Measurements from ENCODE around the gene DAW1.
A peak's percentile ranks its signal among the peaks of the same experiment; 100 is the strongest.

DNA sequence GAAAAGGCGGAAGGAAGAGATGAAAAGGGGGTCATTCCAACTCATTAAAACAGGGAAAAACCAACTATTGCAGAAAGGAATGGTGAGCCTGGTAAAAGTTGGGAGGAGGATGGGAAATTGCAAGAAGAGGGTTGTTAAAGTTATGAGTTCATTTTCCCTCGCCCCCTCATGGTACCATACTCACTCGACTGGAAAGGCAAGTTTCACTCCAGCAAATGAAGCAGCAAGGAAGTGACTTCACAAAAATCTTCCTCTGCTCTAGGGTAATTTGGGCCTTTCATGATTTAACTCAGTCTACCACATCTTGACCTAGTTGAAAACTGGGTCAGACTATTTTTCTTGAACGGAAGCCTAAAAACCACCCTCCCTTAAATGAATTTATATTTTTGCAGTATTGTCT is 22.8 kb upstream of the DAW1 start:
- TF ChIP-seq, protein P1, sequence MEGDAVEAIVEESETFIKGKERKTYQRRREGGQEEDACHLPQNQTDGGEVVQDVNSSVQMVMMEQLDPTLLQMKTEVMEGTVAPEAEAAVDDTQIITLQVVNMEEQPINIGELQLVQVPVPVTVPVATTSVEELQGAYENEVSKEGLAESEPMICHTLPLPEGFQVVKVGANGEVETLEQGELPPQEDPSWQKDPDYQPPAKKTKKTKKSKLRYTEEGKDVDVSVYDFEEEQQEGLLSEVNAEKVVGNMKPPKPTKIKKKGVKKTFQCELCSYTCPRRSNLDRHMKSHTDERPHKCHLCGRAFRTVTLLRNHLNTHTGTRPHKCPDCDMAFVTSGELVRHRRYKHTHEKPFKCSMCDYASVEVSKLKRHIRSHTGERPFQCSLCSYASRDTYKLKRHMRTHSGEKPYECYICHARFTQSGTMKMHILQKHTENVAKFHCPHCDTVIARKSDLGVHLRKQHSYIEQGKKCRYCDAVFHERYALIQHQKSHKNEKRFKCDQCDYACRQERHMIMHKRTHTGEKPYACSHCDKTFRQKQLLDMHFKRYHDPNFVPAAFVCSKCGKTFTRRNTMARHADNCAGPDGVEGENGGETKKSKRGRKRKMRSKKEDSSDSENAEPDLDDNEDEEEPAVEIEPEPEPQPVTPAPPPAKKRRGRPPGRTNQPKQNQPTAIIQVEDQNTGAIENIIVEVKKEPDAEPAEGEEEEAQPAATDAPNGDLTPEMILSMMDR (IDR thresholded peaks at IDR 0.05): no peak
- peak in 1 of 4 donors; percentile 23 for TF ChIP-seq POLR2A (IDR thresholded peaks at IDR 0.05)

All from esophagus squamous epithelium (tissue), 4 donors.